Right atrium auricular region (tissue), 2 donors: Measurements from ENCODE around the gene PSD. TPM values are rescaled to one million over a fixed set of nuclear protein-coding genes. Genes with fewer than 3 reads are reported as not detected.

Source experiments
- microRNA counts, 2 donors: library from miRNA; unstranded; fragments of <30 nt; microRNA quantifications; one replicate each; lab custom pipeline; 2016 to 2017
- microRNA-seq, 2 donors: library from miRNA; unstranded; fragments of <30 nt; microRNA quantifications; one replicate each; pipeline ENCODE4, GENCODE V29; 2016 to 2017; ENCODE audit warnings: borderline number of aligned reads in 2 of 2, borderline replicate concordance in 1 of 2
- total RNA-seq, 2 donors: library from RNA; depleted of rRNA; stranded (reverse); fragments of >200 nt; gene quantifications; one replicate each; pipeline ENCODE4 v1.1.0, GENCODE V29; 2016

The PSD gene
- total RNA-seq, 2 donors from 2014 or later = 2.2 to 9.7 TPM

MicroRNAs encoded within 50 kb of the gene (microRNA counts, 767-probe panel; counts per million panel counts)
- microRNA hsa-miR-146b-3p (lab: Ali Mortazavi, UCI) = 0 counts per million in 2 donors
- 0 to 845 counts per million in 2 donors for microRNA hsa-miR-146b-5p (lab: Ali Mortazavi, UCI)

Small RNAs within 50 kb of the gene (microRNA-seq; reads per million reads assigned to microRNA genes)
- 1,128 to 4,920 reads per million in 2 donors for gene MIR146B

Other genes with a start within 250 kb of the PSD start
- gene ELOVL3, start 192.5 kb downstream of the PSD start, total RNA-seq = under 1 TPM in 1 of 2 donors, not detected in 1; 0.39 TPM
- under 1 TPM; 0.28 to 0.96 TPM for gene PITX3, start 177.3 kb downstream of the PSD start, total RNA-seq
- 10 to 100 TPM; 38.5 to 38.9 TPM for gene GBF1, start 173.3 kb downstream of the PSD start, total RNA-seq
- 10 to 100 TPM in 1 of 2 donors, 1 to 10 TPM in 1; 7.3 to 15.6 TPM for gene NFKB2, start 23.1 kb downstream of the PSD start, total RNA-seq
- 10 to 100 TPM; 16.6 to 21.3 TPM for gene FBXL15, start 2.1 kb upstream of the PSD start, total RNA-seq
- 10 to 100 TPM; 79.1 to 87.1 TPM for gene CUEDC2, start 13.8 kb upstream of the PSD start, total RNA-seq
- not detected for gene C10orf95, start 32.8 kb upstream of the PSD start, total RNA-seq
- gene ACTR1A, start 83.9 kb upstream of the PSD start, total RNA-seq = 100 to 1,000 TPM; 107 to 124 TPM
- gene SUFU, start 85.2 kb upstream of the PSD start, total RNA-seq = 1 to 10 TPM; 4.9 to 6.4 TPM
- gene TRIM8, start 225.7 kb upstream of the PSD start, total RNA-seq = 100 to 1,000 TPM; 106 to 125 TPM